ENCODE data around the gene KATNAL1.
"Not testable (repeated sequence)": the region's sequence is repeated elsewhere in the genome, so short reads cannot be mapped to it uniquely, and the experiment has no call there.

The KATNAL1 gene

DNA sequence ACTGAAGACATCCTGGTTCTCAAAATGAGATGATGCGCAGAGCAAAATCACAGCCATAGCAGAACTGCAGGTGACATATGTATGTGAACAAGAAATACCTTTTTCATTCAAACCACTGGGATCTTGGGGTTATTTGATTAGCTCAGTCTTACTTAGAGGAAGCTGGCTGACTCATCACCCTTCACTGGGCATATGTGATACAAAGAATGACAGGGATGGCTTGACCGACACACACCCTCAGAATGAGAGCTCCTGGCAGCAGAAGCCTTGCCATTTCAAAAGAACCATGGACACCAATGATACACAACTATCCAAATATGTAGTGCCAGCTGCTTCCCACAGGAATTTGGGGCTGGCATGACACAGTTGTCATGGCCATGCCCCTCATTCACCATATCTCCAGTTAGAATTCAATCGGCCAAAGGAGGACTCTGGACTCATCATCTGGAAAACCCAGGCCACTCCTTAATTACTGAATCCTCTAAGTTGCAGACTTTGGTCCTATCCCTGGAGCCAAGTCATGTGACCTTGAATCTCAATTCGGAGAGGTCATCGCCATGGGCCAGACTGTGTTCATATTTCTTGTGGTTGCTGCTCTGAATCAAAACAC lies 115.8 kb downstream of the KATNAL1 start:
- in situ Hi-C loops (cut with MboI; ENCODE audit: low pct_unique_long_range_greater_than_20kb, low sequenced_read_pairs, unreplicated experiment): no loop called here
- TF ChIP-seq, protein P1, sequence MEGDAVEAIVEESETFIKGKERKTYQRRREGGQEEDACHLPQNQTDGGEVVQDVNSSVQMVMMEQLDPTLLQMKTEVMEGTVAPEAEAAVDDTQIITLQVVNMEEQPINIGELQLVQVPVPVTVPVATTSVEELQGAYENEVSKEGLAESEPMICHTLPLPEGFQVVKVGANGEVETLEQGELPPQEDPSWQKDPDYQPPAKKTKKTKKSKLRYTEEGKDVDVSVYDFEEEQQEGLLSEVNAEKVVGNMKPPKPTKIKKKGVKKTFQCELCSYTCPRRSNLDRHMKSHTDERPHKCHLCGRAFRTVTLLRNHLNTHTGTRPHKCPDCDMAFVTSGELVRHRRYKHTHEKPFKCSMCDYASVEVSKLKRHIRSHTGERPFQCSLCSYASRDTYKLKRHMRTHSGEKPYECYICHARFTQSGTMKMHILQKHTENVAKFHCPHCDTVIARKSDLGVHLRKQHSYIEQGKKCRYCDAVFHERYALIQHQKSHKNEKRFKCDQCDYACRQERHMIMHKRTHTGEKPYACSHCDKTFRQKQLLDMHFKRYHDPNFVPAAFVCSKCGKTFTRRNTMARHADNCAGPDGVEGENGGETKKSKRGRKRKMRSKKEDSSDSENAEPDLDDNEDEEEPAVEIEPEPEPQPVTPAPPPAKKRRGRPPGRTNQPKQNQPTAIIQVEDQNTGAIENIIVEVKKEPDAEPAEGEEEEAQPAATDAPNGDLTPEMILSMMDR (IDR thresholded peaks at IDR 0.05; ENCODE audit: extremely low read depth, insufficient read depth, missing control alignments): no peak
- no peak for DNase-seq (ENCODE audit: low spot score)

DNA sequence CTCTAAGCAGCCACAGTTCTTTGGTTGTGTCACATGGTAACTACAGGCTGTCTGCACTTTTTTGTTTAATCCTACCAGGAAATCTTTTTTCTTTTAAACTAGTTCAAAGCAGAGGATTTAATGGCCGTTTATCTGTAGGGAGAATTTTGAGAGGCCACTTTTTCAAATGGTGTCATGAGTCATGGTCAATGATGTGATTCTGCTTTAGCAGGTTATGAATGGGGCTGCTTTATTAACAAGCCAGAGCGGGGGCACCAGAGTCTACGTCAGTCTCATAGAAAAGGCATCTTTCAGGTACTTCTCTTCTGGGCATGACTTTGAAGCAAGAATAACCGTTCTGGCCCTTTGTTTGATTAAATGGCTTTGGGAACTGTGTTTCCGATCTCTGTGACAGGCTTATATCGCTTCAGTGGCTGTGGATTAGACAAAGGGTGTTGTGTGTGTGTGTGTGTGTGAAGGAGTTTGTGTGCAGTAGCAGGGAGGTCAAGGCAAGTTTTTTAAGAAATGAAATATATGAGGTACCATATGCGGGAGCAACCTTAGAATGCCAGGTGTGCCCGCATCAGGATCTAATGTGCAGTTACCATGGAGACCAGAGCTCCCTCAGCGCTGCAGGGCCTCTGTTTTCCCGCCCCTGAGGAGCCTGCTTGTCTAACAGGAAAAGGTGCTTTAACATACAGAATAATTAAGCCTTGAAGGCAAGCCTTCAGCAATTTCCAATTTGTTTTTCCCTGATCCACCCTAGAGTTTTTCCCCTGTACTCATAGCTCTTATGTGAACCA lies 120.5 kb downstream of the KATNAL1 start:
- DNase-seq (ENCODE audit: low spot score): no peak
- TF ChIP-seq, protein P1 (IDR thresholded peaks at IDR 0.05; ENCODE audit: extremely low read depth, insufficient read depth, missing control alignments): no peak
- in situ Hi-C loops (cut with MboI; ENCODE audit: low pct_unique_long_range_greater_than_20kb, low sequenced_read_pairs, unreplicated experiment): no loop called here

GRCh38 chr13:30181888-30182651 lies 125.3 kb downstream of the KATNAL1 start:
- TF ChIP-seq, protein P1 (IDR thresholded peaks at IDR 0.05; ENCODE audit: extremely low read depth, insufficient read depth, missing control alignments): no peak
- DNase-seq (ENCODE audit: low spot score): no peak
- in situ Hi-C loops (cut with MboI; ENCODE audit: low pct_unique_long_range_greater_than_20kb, low sequenced_read_pairs, unreplicated experiment): no loop called here

DNA sequence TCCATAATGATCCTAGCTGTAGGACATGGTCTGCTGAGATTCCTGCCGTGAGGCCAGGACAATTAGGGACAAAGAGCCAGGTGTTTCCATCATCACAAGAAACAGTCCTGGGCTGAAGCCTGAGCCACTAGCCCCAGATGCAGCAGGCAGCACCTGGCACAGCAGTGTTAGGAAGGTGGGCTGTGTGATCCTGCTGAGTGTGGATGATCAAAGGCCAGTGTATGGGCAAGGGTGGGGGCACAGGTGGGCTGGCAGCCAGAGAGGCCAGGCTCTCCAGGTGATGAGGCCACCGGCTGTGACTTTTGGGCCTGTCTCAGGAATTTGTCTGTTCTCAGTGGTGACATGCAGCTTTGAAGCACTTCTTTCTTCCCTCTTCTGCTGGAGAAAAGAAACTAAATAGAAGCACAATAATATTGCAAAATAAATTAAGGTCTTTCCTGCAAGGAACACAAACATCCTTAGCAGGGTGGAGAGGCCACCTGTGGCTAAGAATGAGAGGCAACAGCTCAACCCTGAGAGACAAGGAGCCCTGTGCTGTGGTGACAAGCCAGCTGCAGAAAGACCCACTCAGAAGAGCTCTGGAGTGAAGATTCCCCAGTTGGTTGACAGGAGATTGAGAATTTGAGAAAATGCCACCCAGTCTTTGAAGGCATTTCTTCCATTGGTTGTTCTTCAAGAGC lies 127.6 kb downstream of the KATNAL1 start:
- in situ Hi-C loops (cut with MboI; ENCODE audit: low pct_unique_long_range_greater_than_20kb, low sequenced_read_pairs, unreplicated experiment): no loop called here
- no peak for DNase-seq (ENCODE audit: low spot score)

GRCh38 chr13:30178976-30179375 lies 128.4 kb downstream of the KATNAL1 start:
- TF ChIP-seq, protein P1 (IDR thresholded peaks at IDR 0.05; ENCODE audit: extremely low read depth, insufficient read depth, missing control alignments): no peak
- in situ Hi-C loops (cut with MboI; ENCODE audit: low pct_unique_long_range_greater_than_20kb, low sequenced_read_pairs, unreplicated experiment): no loop called here
- no peak for DNase-seq (ENCODE audit: low spot score)

More for the DNA sequence above, 127.6 kb downstream of the KATNAL1 start:
- TF ChIP-seq, protein P1 (IDR thresholded peaks at IDR 0.05; ENCODE audit: extremely low read depth, insufficient read depth, missing control alignments): no peak

DNA sequence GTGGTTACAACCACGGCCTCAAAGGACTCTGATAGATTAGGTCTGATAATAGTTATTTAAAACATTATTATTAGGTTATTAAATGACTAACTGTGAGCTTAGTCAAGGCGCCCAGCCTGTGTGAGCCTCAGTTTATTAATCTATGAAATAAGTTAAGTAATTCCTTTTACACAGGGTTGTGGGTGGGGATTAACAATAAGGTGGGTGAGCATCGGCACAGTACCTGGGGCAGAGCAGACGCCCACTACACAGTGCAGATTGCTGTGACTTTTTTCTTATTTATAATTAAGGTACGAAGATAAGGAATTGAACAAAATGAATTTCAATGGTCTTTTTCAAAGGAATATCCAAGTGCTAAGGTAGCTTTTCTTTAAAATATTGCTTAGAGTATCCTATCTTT lies 132.2 kb downstream of the KATNAL1 start:
- TF ChIP-seq, protein P1 (IDR thresholded peaks at IDR 0.05; ENCODE audit: extremely low read depth, insufficient read depth, missing control alignments): no peak

DNA sequence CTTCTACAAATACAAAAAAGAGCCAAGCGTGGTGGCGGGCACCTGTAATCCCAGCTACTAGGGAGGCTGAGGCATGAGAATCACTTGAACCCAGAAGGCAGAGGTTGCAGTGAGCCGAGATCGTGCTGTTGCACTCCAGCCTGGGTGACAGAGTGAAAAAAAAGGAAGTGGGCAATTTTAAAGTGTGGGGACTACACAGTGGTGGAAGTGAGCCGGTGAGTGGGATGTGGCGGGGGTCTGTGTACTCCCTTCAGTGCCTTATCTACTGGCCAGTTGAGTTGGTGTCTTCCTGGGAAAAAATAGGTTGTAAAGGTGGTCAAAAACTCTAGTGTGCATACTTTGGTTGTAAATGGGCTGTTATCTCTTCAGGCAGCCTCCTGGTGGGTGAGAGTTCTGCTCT lies 133.1 kb downstream of the KATNAL1 start:
- DNase-seq (ENCODE audit: low spot score); in situ Hi-C loops (cut with MboI; ENCODE audit: low pct_unique_long_range_greater_than_20kb, low sequenced_read_pairs, unreplicated experiment): not testable (repeated sequence)

More for the DNA sequence above, 132.2 kb downstream of the KATNAL1 start:
- in situ Hi-C loops (cut with MboI; ENCODE audit: low pct_unique_long_range_greater_than_20kb, low sequenced_read_pairs, unreplicated experiment): no loop called here
- DNase-seq (ENCODE audit: low spot score): no peak
